ENCODE results near the gene ARHGEF12. TPM values are rescaled to one million over a fixed set of nuclear protein-coding genes. Genes with fewer than 3 reads are reported as not detected.

ARHGEF12 gene
- total RNA-seq, 3 donors from 2014 or later: 15.7 to 19.9 (median 18.7) TPM

DNA sequence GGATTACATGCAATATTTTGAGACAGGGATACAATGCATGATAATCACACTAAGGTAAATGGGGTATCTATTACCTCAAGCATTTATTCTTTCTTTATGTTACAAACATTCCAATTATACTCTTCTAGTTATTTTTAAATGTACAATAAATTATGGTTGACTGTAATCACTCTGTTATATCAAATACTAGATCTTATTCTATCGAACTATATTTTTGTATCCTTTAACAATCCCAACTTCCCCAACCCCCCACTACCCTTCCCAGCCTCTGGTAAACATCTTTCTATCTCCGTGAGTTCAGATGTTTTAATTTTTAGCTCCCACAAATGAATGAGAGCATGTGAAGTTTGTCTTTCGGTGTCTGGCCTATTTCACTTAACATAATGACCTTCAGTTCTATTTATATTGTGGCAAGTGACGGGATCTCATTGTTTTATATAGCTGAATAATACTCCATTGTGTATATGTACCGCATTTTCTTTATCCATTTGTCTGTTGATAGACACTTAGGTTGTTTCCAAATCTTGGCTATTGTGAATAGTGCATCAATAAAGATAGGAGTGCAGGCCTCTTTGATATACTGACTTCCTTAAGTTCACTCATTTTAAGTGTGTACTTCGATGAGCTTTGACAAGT lies 40.5 kb downstream of the ARHGEF12 start:
- Mint-ChIP-seq H3K4me3 (no peak overlapping the region), H3K4me1 (ENCODE audit: low read depth) (peaks cover 3% of the 10 kb centered on the region), H3K27me3 (ENCODE audit: low read depth) (peaks cover 9% of the 10 kb centered on the region), H3K9me3 (peaks cover 10% of the 10 kb centered on the region), H3K36me3 (ENCODE audit: insufficient read depth) (peaks cover 1% of the 10 kb centered on the region)
- no peak for DNase-seq
- no peak for ATAC-seq

DNA sequence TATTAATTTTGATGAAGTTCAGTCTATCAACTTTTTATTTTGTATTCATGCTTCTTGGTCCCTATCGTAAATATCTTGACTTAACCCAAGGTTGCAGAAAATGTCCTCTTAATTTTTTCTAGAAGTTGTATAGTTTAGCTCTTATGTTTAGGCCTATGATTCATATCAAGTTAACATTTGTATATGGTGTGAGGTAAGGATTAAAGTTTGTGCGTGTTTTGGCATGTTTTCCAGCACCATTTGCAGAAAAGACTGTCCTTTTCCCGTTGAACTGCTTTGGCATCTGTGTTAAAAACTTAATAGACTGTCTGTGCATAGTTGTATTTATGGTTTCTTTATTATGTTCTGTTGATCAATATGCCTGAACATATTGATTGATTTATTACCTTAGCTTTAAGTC lies 42.3 kb downstream of the ARHGEF12 start:
- peaks cover 4% of the 10 kb centered on the region for H3K4me1 Mint-ChIP-seq (ENCODE audit: low read depth)
- no peak overlapping the region for H3K4me3 Mint-ChIP-seq
- peaks cover 10% of the 10 kb centered on the region for H3K9me3 Mint-ChIP-seq
- ATAC-seq: no peak
- H3K36me3 Mint-ChIP-seq (ENCODE audit: insufficient read depth): peaks cover 1% of the 10 kb centered on the region
- peaks cover 15% of the 10 kb centered on the region for H3K27me3 Mint-ChIP-seq (ENCODE audit: low read depth)
- DNase-seq: no peak

DNA sequence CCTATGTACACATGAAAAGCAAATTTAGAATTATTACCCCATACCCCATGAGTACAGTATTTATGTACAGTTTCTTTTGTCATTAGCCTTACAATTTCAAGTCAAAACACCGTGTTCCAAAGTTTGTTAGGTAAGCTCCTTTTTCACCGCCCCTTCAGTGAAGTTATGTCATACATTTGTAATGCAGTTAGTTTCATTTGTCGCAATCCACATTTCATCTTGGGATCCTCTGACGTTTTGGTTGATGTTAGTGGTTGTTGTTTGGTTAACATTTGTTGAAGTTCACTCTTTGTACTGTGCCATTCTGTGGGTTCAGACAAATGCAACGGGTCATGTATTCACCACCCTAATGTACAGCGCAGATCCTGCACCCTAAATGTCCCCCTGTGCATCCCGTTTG lies 45.2 kb downstream of the ARHGEF12 start:
- Mint-ChIP-seq H3K4me3 (no peak overlapping the region), H3K4me1 (ENCODE audit: low read depth) (peaks cover 4% of the 10 kb centered on the region), H3K27me3 (ENCODE audit: low read depth) (peaks cover 17% of the 10 kb centered on the region), H3K36me3 (ENCODE audit: insufficient read depth) (peaks cover 1% of the 10 kb centered on the region), H3K9me3 (peaks cover 10% of the 10 kb centered on the region)
- DNase-seq (no peak), ATAC-seq (no peak)

DNA sequence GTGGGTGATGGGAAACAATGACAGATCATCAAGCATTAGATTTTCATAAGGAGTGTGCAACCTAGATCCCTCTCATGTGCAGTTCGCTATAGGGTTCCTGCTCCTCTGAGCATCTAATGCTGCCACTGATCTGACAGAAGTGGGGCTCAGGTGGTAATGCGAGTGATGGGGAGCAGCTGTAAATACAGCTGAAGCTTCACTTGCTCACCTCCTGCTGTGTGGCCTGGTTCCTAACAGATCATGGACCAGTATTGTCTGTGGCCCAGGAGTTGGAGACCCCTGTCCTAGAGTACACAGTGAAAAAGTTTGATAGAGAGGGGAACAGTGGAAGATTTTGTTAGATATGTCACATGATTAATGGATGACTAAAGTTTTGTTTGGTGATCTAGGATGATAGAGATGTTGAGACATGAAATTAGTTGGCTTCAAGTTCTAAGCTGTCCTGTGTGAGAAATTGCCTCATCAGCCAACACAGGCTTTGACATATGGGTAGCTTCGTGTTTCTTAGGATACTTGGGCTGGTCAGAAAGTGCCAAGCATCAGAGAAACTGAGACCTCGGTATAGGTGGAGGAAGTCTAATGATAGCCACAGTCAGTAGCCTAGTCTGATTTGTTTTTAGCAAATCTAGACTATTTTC lies 47.4 kb downstream of the ARHGEF12 start:
- DNase-seq (no peak), ATAC-seq (no peak)
- peaks cover 4% of the 10 kb centered on the region for H3K9me3 Mint-ChIP-seq
- no peak overlapping the region for H3K4me3 Mint-ChIP-seq
- peaks cover 4% of the 10 kb centered on the region for H3K4me1 Mint-ChIP-seq (ENCODE audit: low read depth)
- peaks cover 20% of the 10 kb centered on the region for H3K27me3 Mint-ChIP-seq (ENCODE audit: low read depth)
- no peaks in the 10 kb centered on the region for H3K36me3 Mint-ChIP-seq (ENCODE audit: insufficient read depth)

DNA sequence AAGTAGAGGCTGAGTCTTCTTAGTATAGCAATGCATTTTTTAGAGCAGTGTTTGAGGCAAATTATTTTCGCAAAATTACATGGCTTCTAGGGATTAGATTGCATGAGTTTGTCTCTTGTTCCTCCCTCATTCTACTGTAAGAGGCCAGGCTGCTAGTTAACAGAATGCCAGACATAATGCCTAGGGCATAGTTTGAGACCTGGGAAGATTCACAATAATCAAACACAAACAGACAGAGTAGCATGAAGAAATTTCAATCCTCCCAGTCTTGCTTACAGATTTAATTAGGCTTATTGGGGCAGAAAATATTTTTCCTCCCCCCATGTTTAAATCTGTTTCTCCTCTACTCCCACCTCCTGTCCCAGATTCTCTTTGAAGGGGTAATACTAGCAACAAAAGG lies 48.3 kb downstream of the ARHGEF12 start:
- no peaks in the 10 kb centered on the region for H3K9me3 Mint-ChIP-seq
- H3K27me3 Mint-ChIP-seq (ENCODE audit: low read depth): peaks cover 20% of the 10 kb centered on the region
- ATAC-seq (no peak), DNase-seq (no peak)
- H3K4me1 Mint-ChIP-seq (ENCODE audit: low read depth): peaks cover 4% of the 10 kb centered on the region
- no peaks in the 10 kb centered on the region for H3K36me3 Mint-ChIP-seq (ENCODE audit: insufficient read depth)
- H3K4me3 Mint-ChIP-seq: no peak overlapping the region

DNA sequence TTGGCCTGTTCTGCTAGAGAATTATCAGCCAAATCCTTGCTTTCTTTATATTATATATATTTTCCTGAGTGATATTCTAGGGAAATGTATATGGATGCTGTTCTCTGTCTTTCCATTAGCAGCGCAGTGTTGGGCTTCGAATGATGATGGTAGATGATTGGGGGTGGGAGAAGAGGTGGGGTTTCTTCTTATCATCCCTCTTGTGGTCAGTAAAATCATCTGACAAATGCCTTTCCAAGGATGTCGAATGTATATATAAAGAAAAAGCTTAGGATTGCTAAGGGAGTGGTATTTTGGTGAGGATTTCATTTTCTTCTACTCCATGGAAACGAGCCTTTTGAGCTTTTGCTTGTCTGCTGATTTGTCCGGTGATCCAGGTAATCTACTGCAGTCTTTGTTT lies 48.9 kb downstream of the ARHGEF12 start:
- no peaks in the 10 kb centered on the region for H3K36me3 Mint-ChIP-seq (ENCODE audit: insufficient read depth)
- DNase-seq (no peak), ATAC-seq (no peak)
- peaks cover 1% of the 10 kb centered on the region for H3K4me1 Mint-ChIP-seq (ENCODE audit: low read depth)
- no peak overlapping the region for H3K4me3 Mint-ChIP-seq
- H3K9me3 Mint-ChIP-seq: no peaks in the 10 kb centered on the region
- peaks cover 24% of the 10 kb centered on the region for H3K27me3 Mint-ChIP-seq (ENCODE audit: low read depth)

- Mint-ChIP-seq H3K36me3 (ENCODE audit: insufficient read depth) (no peaks in the 10 kb centered on the region), H3K27me3 (ENCODE audit: low read depth) (peaks cover 29% of the 10 kb centered on the region), H3K4me3 (no peak overlapping the region), H3K9me3 (no peaks in the 10 kb centered on the region), H3K4me1 (ENCODE audit: low read depth) (peaks cover 1% of the 10 kb centered on the region)
- no peak for DNase-seq
- no peak for ATAC-seq
These were observed 49.4 kb downstream of the ARHGEF12 start for GRCh38 chr11:120385655-120386054.

DNA sequence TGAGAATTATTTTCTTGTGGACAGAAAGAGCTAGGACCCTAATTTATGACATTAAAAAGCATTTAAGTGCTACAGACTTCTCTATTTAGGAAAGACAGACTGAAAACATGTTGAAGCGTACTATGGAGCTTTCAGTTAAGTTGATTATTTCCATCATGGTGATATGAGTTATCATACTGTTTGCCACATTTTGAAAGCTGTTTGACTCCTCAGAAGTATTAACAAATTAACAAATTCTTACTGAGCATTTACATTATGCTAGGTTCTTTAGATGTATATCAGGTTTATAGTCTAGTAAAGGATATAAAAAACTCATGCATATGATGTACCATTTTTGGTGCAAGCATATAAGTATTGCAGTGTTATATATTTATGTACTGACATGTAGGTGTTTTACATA lies 50.1 kb downstream of the ARHGEF12 start:
- DNase-seq: no peak
- no peak for ATAC-seq
- H3K36me3 Mint-ChIP-seq (ENCODE audit: insufficient read depth): no peaks in the 10 kb centered on the region
- peaks cover 29% of the 10 kb centered on the region for H3K27me3 Mint-ChIP-seq (ENCODE audit: low read depth)
- peaks cover 1% of the 10 kb centered on the region for H3K4me1 Mint-ChIP-seq (ENCODE audit: low read depth)
- no peak overlapping the region for H3K4me3 Mint-ChIP-seq
- no peaks in the 10 kb centered on the region for H3K9me3 Mint-ChIP-seq

DNA sequence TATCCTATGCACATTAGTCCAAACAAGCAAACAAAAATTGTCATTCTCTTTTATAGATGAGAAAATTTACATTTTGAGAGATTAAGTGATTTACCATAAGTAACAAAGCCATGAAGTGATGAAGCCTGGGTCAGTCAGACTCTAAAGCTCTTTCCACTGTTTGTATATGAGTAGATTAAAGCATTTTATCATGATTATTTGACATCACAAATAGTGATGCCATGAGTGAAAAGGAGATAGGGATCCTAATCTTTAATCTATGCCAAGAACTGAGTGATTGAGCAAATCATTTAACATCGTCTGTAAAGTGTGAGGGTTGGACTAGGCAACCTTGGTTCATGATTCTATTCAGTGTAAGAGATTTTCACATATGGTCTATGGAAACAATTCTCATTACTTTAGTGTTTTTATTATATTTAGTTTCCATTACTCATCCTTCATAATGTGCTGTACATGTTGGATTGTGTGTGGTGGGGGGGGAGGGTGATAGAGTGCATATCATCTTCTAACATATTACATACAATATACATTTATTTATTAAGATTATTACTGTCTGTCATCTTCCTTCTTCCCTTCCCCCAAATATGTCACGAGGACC lies 50.7 kb downstream of the ARHGEF12 start:
- H3K27me3 Mint-ChIP-seq (ENCODE audit: low read depth): peaks cover 25% of the 10 kb centered on the region
- no peaks in the 10 kb centered on the region for H3K9me3 Mint-ChIP-seq
- no peak for ATAC-seq

DNA sequence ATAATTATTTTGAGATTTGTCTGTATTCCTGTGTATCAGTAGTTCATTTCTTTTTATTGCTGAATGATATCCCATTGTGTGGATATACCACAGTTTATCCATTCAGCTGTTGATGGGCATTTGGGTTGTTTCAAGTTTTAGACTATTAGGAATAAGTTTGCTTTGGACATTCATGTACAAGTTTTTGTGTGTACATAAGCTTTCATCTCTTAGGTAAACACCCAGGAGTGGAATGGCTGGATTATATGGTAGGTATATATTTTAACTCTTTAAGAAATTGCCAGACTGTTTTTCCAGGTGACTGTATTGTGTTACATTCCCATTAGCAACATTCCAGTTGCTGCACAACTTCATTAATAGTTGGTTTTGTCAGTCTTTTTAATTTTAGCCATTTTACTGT lies 52.0 kb downstream of the ARHGEF12 start:
- Mint-ChIP-seq H3K4me3 (no peak overlapping the region), H3K27me3 (ENCODE audit: low read depth) (peaks cover 21% of the 10 kb centered on the region), H3K36me3 (ENCODE audit: insufficient read depth) (no peaks in the 10 kb centered on the region), H3K4me1 (ENCODE audit: low read depth) (no peaks in the 10 kb centered on the region), H3K9me3 (no peaks in the 10 kb centered on the region)
- DNase-seq: no peak
- no peak for ATAC-seq

More for the DNA sequence above, 50.7 kb downstream of the ARHGEF12 start:
- no peaks in the 10 kb centered on the region for H3K36me3 Mint-ChIP-seq (ENCODE audit: insufficient read depth)
- H3K4me1 Mint-ChIP-seq (ENCODE audit: low read depth): no peaks in the 10 kb centered on the region
- no peak overlapping the region for H3K4me3 Mint-ChIP-seq
- DNase-seq: no peak

GRCh38 chr11:120389693-120390584 lies 53.7 kb downstream of the ARHGEF12 start:
- Mint-ChIP-seq H3K4me3 (no peak overlapping the region), H3K4me1 (ENCODE audit: low read depth) (no peaks in the 10 kb centered on the region), H3K9me3 (no peaks in the 10 kb centered on the region), H3K27me3 (ENCODE audit: low read depth) (peaks cover 16% of the 10 kb centered on the region), H3K36me3 (ENCODE audit: insufficient read depth) (no peaks in the 10 kb centered on the region)
- DNase-seq (no peak), ATAC-seq (no peak)

- Mint-ChIP-seq H3K9me3 (peaks cover 5% of the 10 kb centered on the region), H3K4me1 (ENCODE audit: low read depth) (no peaks in the 10 kb centered on the region), H3K27me3 (ENCODE audit: low read depth) (peaks cover 18% of the 10 kb centered on the region), H3K4me3 (no peak overlapping the region), H3K36me3 (ENCODE audit: insufficient read depth) (no peaks in the 10 kb centered on the region)
- DNase-seq (no peak), ATAC-seq (no peak)
These were observed 54.3 kb downstream of the ARHGEF12 start for GRCh38 chr11:120390585-120390922.

- Mint-ChIP-seq H3K9me3 (peaks cover 5% of the 10 kb centered on the region), H3K4me3 (no peak overlapping the region), H3K36me3 (ENCODE audit: insufficient read depth) (no peaks in the 10 kb centered on the region), H3K27me3 (ENCODE audit: low read depth) (peaks cover 20% of the 10 kb centered on the region), H3K4me1 (ENCODE audit: low read depth) (no peaks in the 10 kb centered on the region)
- ATAC-seq: no peak
- DNase-seq: no peak
These were observed 55.1 kb downstream of the ARHGEF12 start for GRCh38 chr11:120391292-120391691.

- H3K4me1 Mint-ChIP-seq (ENCODE audit: low read depth): no peaks in the 10 kb centered on the region
- H3K9me3 Mint-ChIP-seq: peaks cover 5% of the 10 kb centered on the region
- peaks cover 20% of the 10 kb centered on the region for H3K27me3 Mint-ChIP-seq (ENCODE audit: low read depth)
- no peak overlapping the region for H3K4me3 Mint-ChIP-seq
- H3K36me3 Mint-ChIP-seq (ENCODE audit: insufficient read depth): no peaks in the 10 kb centered on the region
- DNase-seq (no peak), ATAC-seq (no peak)
These were observed 55.6 kb downstream of the ARHGEF12 start for GRCh38 chr11:120391854-120392253.
